Measurements from ENCODE around the gene MARCHF2. TPM values are rescaled to one million over a fixed set of nuclear protein-coding genes. Genes with fewer than 3 reads are reported as not detected.

The MARCHF2 gene
- total and polyA plus RNA-seq, 9 of the 15 experiments (the other 6 are each of a cell fraction or from before 2014, with no cell fraction given), result 0.39 to 6.4 (median 2.2) TPM

DNA sequence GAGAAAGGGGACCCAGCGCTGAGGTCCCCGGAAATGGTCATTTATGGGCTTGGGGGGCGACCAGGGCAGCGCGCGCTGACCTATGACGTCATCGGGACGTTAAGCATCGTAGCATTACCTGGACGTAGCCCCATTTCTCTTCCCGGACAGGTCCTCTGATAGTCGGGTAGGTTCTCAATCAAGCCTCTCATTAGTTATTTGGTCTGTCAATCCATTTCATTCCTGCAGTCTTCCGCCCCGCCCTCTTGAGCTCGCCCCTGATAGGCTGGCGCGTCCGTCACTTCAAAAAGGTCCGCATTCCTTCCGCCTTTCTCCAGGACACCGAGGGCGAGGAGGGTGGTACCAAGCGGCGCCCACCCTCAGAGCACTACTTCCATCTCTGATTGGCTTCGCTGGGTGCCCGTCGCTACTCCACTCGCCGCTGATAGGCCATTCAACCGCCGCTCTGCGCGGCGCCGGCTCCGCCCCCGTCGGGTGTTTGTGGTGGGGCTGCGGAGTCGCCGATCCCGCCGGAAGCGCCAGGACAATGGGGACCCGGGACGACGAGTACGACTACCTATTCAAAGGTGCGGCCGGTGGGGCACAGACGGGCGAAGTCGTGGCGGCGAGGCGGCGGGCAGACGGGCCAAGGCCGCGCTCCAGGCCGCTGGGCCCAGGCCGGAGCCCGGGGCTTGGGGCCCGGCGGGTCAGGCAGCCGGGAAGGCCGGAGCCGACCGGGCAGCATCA, 23.1 kb upstream of the MARCHF2 start, which contains the start of gene RAB11B:
RAB11B (plus strand) TSS at position 470 of the 726 bp plus-strand sequence; CDS start at position 527, 57 bp downstream.
- peak; percentile 96 for ATAC-seq
- Histone ChIP-seq H3K27ac (ENCODE audit: extremely low read depth, low read depth, low read length) (peak within 1 kb of the TSS; percentile 94), H3K4me2 (ENCODE audit: insufficient read depth, low read length) (peak within 1 kb of the TSS; percentile 77), H3K9ac (ENCODE audit: insufficient read depth in 1 of 2, low read depth in 2 of 2, low read length in 2 of 2) (peak within 1 kb of the TSS; percentile 98 to 99), H3K79me2 (ENCODE audit: control insufficient read depth, insufficient read depth, low read length) (peaks cover 36% of the 10 kb centered on the region), H3K9me1 (ENCODE audit: control insufficient read depth, insufficient read depth, low read length) (no peaks in the 10 kb centered on the region), H3K9me3 (replicated peaks; ENCODE audit: control insufficient read depth, insufficient read depth, low read depth, low read length) (peaks cover 4% of the 10 kb centered on the region), H4K20me1 (replicated peaks; ENCODE audit: control insufficient read depth, insufficient read depth, low read length) (peaks cover 17% of the 10 kb centered on the region), H3K4me3 (peak within 1 kb of the TSS; percentile 67), H2AFZ (ENCODE audit: low read depth, low read length) (peak within 1 kb of the TSS; percentile 85), H3K36me3 (ENCODE audit: control insufficient read depth, insufficient read depth, low read length) (0 out of 3 replicates have a peak, but pooled peaks cover 4% of the 10 kb centered on the region), H3K27me3 (ENCODE audit: control insufficient read depth in 2 of 2, insufficient read depth in 2 of 2, low read length in 2 of 2) (no peaks in the 10 kb centered on the region), H3K4me1 (replicated peaks in 1 of 2; ENCODE audit: control insufficient read depth in 2 of 2, insufficient read depth in 2 of 2, low read length in 2 of 2) (peaks cover 17 to 37% of the 10 kb centered on the region in 2 experiments; a peak in 4 of 5 replicates)
- peak; percentile 90 to 100 (median 95) for DNase-seq (ENCODE audit: extremely low read depth in 1 of 4, low spot score in 3 of 4)
- intact Hi-C loops (cut with micrococcal nuclease) (no loop called here), in situ Hi-C loops (cut with MboI) (no loop called here)
- FAIRE-seq, result peak; percentile 100
- WGBS (ENCODE audit: insufficient coverage, low coverage, missing lambda C conversion rate), result under 1% methylated on average over 57 of the region's 70 CpGs
- POLR2A ChIA-PET, result interaction anchor here (0.6 to 2.2 kb wide), 19 partner anchors 9 to 397 kb away, joined by 3 to 18 read pairs (median 4); partner anchors contain the start of genes HNRNPM, MARCHF2, NDUFA7 and RPS28
- no TSS peak for BruUV-seq (replicated peaks)
- CTCF ChIA-PET (ENCODE audit: low intra/inter-chr PET ratio), result no interaction called here
- no peak for TF ChIP-seq NR2F6 (CRISPR knock-in tag; IDR thresholded peaks at IDR 0.05)
- TF ChIP-seq, protein P1, sequence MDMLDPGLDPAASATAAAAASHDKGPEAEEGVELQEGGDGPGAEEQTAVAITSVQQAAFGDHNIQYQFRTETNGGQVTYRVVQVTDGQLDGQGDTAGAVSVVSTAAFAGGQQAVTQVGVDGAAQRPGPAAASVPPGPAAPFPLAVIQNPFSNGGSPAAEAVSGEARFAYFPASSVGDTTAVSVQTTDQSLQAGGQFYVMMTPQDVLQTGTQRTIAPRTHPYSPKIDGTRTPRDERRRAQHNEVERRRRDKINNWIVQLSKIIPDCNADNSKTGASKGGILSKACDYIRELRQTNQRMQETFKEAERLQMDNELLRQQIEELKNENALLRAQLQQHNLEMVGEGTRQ (CRISPR knock-in tag; IDR thresholded peaks at IDR 0.05), result no peak
- TF ChIP-seq CCNT2 (IDR thresholded peaks at IDR 0.05; ENCODE audit: borderline replicate concordance, extremely low read depth, insufficient read length, low read depth, low read length), result peak; percentile 72
- TF ChIP-seq ZKSCAN8 (CRISPR knock-in tag; IDR thresholded peaks at IDR 0.05), result no peak
- no peak for TF ChIP-seq ZNF316 (IDR thresholded peaks at IDR 0.05)
- no peak for TF ChIP-seq ZNF146 (CRISPR knock-in tag; IDR thresholded peaks at IDR 0.05; ENCODE audit: unreplicated experiment)
- TF ChIP-seq, protein P2, sequence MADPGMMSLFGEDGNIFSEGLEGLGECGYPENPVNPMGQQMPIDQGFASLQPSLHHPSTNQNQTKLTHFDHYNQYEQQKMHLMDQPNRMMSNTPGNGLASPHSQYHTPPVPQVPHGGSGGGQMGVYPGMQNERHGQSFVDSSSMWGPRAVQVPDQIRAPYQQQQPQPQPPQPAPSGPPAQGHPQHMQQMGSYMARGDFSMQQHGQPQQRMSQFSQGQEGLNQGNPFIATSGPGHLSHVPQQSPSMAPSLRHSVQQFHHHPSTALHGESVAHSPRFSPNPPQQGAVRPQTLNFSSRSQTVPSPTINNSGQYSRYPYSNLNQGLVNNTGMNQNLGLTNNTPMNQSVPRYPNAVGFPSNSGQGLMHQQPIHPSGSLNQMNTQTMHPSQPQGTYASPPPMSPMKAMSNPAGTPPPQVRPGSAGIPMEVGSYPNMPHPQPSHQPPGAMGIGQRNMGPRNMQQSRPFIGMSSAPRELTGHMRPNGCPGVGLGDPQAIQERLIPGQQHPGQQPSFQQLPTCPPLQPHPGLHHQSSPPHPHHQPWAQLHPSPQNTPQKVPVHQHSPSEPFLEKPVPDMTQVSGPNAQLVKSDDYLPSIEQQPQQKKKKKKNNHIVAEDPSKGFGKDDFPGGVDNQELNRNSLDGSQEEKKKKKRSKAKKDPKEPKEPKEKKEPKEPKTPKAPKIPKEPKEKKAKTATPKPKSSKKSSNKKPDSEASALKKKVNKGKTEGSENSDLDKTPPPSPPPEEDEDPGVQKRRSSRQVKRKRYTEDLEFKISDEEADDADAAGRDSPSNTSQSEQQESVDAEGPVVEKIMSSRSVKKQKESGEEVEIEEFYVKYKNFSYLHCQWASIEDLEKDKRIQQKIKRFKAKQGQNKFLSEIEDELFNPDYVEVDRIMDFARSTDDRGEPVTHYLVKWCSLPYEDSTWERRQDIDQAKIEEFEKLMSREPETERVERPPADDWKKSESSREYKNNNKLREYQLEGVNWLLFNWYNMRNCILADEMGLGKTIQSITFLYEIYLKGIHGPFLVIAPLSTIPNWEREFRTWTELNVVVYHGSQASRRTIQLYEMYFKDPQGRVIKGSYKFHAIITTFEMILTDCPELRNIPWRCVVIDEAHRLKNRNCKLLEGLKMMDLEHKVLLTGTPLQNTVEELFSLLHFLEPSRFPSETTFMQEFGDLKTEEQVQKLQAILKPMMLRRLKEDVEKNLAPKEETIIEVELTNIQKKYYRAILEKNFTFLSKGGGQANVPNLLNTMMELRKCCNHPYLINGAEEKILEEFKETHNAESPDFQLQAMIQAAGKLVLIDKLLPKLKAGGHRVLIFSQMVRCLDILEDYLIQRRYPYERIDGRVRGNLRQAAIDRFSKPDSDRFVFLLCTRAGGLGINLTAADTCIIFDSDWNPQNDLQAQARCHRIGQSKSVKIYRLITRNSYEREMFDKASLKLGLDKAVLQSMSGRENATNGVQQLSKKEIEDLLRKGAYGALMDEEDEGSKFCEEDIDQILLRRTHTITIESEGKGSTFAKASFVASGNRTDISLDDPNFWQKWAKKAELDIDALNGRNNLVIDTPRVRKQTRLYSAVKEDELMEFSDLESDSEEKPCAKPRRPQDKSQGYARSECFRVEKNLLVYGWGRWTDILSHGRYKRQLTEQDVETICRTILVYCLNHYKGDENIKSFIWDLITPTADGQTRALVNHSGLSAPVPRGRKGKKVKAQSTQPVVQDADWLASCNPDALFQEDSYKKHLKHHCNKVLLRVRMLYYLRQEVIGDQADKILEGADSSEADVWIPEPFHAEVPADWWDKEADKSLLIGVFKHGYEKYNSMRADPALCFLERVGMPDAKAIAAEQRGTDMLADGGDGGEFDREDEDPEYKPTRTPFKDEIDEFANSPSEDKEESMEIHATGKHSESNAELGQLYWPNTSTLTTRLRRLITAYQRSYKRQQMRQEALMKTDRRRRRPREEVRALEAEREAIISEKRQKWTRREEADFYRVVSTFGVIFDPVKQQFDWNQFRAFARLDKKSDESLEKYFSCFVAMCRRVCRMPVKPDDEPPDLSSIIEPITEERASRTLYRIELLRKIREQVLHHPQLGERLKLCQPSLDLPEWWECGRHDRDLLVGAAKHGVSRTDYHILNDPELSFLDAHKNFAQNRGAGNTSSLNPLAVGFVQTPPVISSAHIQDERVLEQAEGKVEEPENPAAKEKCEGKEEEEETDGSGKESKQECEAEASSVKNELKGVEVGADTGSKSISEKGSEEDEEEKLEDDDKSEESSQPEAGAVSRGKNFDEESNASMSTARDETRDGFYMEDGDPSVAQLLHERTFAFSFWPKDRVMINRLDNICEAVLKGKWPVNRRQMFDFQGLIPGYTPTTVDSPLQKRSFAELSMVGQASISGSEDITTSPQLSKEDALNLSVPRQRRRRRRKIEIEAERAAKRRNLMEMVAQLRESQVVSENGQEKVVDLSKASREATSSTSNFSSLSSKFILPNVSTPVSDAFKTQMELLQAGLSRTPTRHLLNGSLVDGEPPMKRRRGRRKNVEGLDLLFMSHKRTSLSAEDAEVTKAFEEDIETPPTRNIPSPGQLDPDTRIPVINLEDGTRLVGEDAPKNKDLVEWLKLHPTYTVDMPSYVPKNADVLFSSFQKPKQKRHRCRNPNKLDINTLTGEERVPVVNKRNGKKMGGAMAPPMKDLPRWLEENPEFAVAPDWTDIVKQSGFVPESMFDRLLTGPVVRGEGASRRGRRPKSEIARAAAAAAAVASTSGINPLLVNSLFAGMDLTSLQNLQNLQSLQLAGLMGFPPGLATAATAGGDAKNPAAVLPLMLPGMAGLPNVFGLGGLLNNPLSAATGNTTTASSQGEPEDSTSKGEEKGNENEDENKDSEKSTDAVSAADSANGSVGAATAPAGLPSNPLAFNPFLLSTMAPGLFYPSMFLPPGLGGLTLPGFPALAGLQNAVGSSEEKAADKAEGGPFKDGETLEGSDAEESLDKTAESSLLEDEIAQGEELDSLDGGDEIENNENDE (IDR thresholded peaks at IDR 0.05; ENCODE audit: low read depth, low read length), result no peak
- TF ChIP-seq, protein P3, sequence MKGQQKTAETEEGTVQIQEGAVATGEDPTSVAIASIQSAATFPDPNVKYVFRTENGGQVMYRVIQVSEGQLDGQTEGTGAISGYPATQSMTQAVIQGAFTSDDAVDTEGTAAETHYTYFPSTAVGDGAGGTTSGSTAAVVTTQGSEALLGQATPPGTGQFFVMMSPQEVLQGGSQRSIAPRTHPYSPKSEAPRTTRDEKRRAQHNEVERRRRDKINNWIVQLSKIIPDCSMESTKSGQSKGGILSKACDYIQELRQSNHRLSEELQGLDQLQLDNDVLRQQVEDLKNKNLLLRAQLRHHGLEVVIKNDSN (CRISPR knock-in tag; IDR thresholded peaks at IDR 0.05), result no peak
